HepG2 (cell line): ENCODE results near the gene TDRD10. TPM values are rescaled to one million over a fixed set of nuclear protein-coding genes. Genes with fewer than 3 reads are reported as not detected.

Experiments used
- ATAC-seq: fragments of 200-7000 bp; cut with Tn5 transposase; 3 replicates; pipeline ENCODE4 v1.9.1; 2020; ENCODE audit warnings: mild to moderate bottlenecking, moderate library complexity
- BruUV-seq: library from RNA; stranded (reverse); fragments of 400-500 nt; replicated peaks from 2 replicates; lab custom pipeline; 2021; lab: Mats Ljungman, UMichigan
- CTCF ChIA-PET: fragments of 300-600 bp; formaldehyde crosslinking; extraction: SDS; loops from one replicate; lab custom pipeline; 2021; ENCODE audit warnings: low total read pairs, inconsistent platforms, low intra/inter-chr PET ratio; lab: Yijun Ruan, JAX
- POLR2A ChIA-PET: fragments of 350-600 bp; sonication (Branson Sonifier 250); formaldehyde crosslinking; loops from one replicate; lab custom pipeline; 2020; ENCODE audit warnings: antibody characterized with exemption, inconsistent platforms; lab: Yijun Ruan, JAX
- DNase-seq: peaks from one replicate; pipeline ENCODE4 v3.0.0-alpha.2; 2015; ENCODE audit warnings: low spot score
- FAIRE-seq: peaks from 3 replicates; lab custom pipeline; 2011; peaks lifted over from hg19 to GRCh38; lab: Jason Lieb, UNC
- H2AFZ ChIP-seq: one replicate; pipeline ENCODE4 v1.6.1; 2011; ENCODE audit warnings: low read length, inconsistent platforms
- H3K27ac ChIP-seq: fragments of 300-600 bp; 3 replicates; pipeline ENCODE4 v1.8.0; 2011; ENCODE audit warnings: mixed run types, mild to moderate bottlenecking, mixed read lengths, low read length, inconsistent platforms; ENCODE audit not compliant: insufficient read depth; ENCODE audit errors: extremely low read length
- H3K27me3 ChIP-seq, 2 experiments: fragments of 200-600 bp in 1 of 2; 2 replicates in 1 of 2; 3 replicates in 1 of 2; pipeline versions ENCODE4 v1.6.0 to v1.8.0; 2011; ENCODE audit warnings: low read length in 2 of 2, mild to moderate bottlenecking in 2 of 2, moderate library complexity in 2 of 2, inconsistent platforms in 1 of 2; ENCODE audit not compliant: insufficient read depth in 2 of 2, control insufficient read depth in 1 of 2
- H3K36me3 ChIP-seq, 2 experiments: fragments of 200-600 bp in 1 of 2; replicated peaks in 1 of 2; 2 replicates in 1 of 2; 3 replicates in 1 of 2; pipeline versions ENCODE4 v1.5.1 to v1.8.0; 2011; ENCODE audit warnings: low read length in 2 of 2, inconsistent platforms in 1 of 2; ENCODE audit not compliant: insufficient read depth in 2 of 2, control insufficient read depth in 1 of 2
- H3K4me1 ChIP-seq: 2 replicates; pipeline ENCODE4 v1.5.1; 2012; ENCODE audit warnings: low read length, inconsistent platforms; ENCODE audit not compliant: insufficient read depth
- H3K4me2 ChIP-seq: 2 replicates; pipeline ENCODE4 v1.6.0; 2011; ENCODE audit warnings: low read depth, low read length, inconsistent platforms
- H3K4me3 ChIP-seq, 3 experiments: fragments of 200-600 bp in 1 of 3; sonication (generic), shearing (Covaris generic) in 1 of 3; replicated peaks in 1 of 3; 2 replicates each; pipeline ENCODE4 v1.5.1; 2011 to 2016; ENCODE audit warnings: low read length in 3 of 3, inconsistent platforms in 2 of 3, low read depth in 2 of 3, mild to moderate bottlenecking in 2 of 3, control low read depth in 1 of 3, mixed read lengths in 1 of 3; ENCODE audit not compliant: insufficient read depth in 1 of 3
- H3K79me2 ChIP-seq: one replicate; pipeline ENCODE4 v1.6.1; 2011; ENCODE audit warnings: low read length, inconsistent platforms; ENCODE audit not compliant: insufficient read depth
- H3K9ac ChIP-seq: 2 replicates; pipeline ENCODE4 v1.6.0; 2011; ENCODE audit warnings: mild to moderate bottlenecking, low read depth, low read length, inconsistent platforms; ENCODE audit not compliant: insufficient read depth
- H3K9me3 ChIP-seq: 2 replicates; pipeline ENCODE4 v1.5.1; 2012; ENCODE audit warnings: mild to moderate bottlenecking, low read length
- H4K20me1 ChIP-seq: 2 replicates; pipeline ENCODE4 v1.6.0; 2011; ENCODE audit warnings: inconsistent platforms, mild to moderate bottlenecking, low read length, moderate library complexity; ENCODE audit not compliant: insufficient read depth
- AHDC1 ChIP-seq: sonication (generic); formaldehyde crosslinking; IDR thresholded peaks from 2 replicates; pipeline ENCODE4 v1.5.1; 2020; ENCODE audit warnings: mild to moderate bottlenecking, missing genetic modification reagents, borderline replicate concordance
- ELF3 ChIP-seq: IDR thresholded peaks from 2 replicates; pipeline ENCODE4 v1.6.1; 2016; ENCODE audit warnings: missing genetic modification reagents, missing compliant biosample characterization
- ESRRA ChIP-seq: sonication (generic); formaldehyde crosslinking; IDR thresholded peaks from 2 replicates; pipeline ENCODE4 v1.5.1; 2020; ENCODE audit warnings: mild to moderate bottlenecking, low read depth, missing genetic modification reagents
- ETV5 ChIP-seq: IDR thresholded peaks from 2 replicates; pipeline ENCODE4 v1.6.1; 2018; ENCODE audit warnings: missing biosample characterization, missing genetic modification reagents, inconsistent platforms, borderline replicate concordance
- FOXA3 ChIP-seq: IDR thresholded peaks from 2 replicates; pipeline ENCODE4 v1.6.1; 2016; ENCODE audit warnings: missing genetic modification reagents, missing compliant biosample characterization
- HNF4A ChIP-seq: sonication (generic); formaldehyde crosslinking; IDR thresholded peaks from 2 replicates; pipeline ENCODE4 v1.4.0; 2020; ENCODE audit warnings: missing genetic modification reagents
- HNF4G ChIP-seq, 2 experiments: sonication (generic) in 1 of 2; formaldehyde crosslinking in 1 of 2; IDR thresholded peaks; 2 replicates each; pipeline versions ENCODE4 v1.4.0 to v1.6.1; 2011 to 2020; ENCODE audit warnings: borderline replicate concordance in 2 of 2, low read depth in 2 of 2, mild to moderate bottlenecking in 2 of 2, low read length in 1 of 2, missing genetic modification reagents in 1 of 2, moderate library complexity in 1 of 2
- PAXIP1 ChIP-seq: sonication (generic); formaldehyde crosslinking; conservative IDR thresholded peaks from 2 replicates; pipeline ENCODE4 v1.4.0; 2020; ENCODE audit warnings: mild to moderate bottlenecking, missing genetic modification reagents, moderate library complexity
- RXRB ChIP-seq: IDR thresholded peaks from 2 replicates; pipeline ENCODE4 v1.6.1; 2016; ENCODE audit warnings: borderline replicate concordance, missing genetic modification reagents, missing compliant biosample characterization
- SOX6 ChIP-seq, 2 experiments: fragments of 450-650 bp in 1 of 2; sonication (generic) in 1 of 2; formaldehyde crosslinking in 1 of 2; IDR thresholded peaks; 2 replicates each; pipeline versions ENCODE4 v1.4.0 to v1.6.1; 2017 to 2020; ENCODE audit warnings: antibody characterized with exemption in 1 of 2, mild to moderate bottlenecking in 1 of 2, missing genetic modification reagents in 1 of 2
- TFAP4 ChIP-seq: sonication (generic); IDR thresholded peaks from 2 replicates; pipeline ENCODE4 v1.6.1; 2016; ENCODE audit warnings: low read depth, borderline replicate concordance
- WGBS: methylation state at CpG from one replicate; pipeline ENCODE4 v1.1.6; 2017; ENCODE audit warnings: low lambda C conversion rate; 5-methylcytosine and 5-hydroxymethylcytosine counted together
- in situ Hi-C: cut with HindIII; loops from 2 replicates; pipeline ENCODE4 v1.10.0; 2017; ENCODE audit warnings: low pct_unique_long_range_greater_than_20kb; ENCODE audit not compliant: extremely low pct_ligation_motif_present
- intact Hi-C: fragments of 100-400 bp; cut with micrococcal nuclease; formaldehyde crosslinking; loops from one replicate; pipeline ENCODE4 v1.10.0; 2022; ENCODE audit not compliant: unreplicated experiment
- polyA plus RNA-seq, 8 experiments: library from polyadenylated mRNA; depleted of rRNA in 3 of 8; stranded (reverse) in 7 of 8; unstranded in 1 of 8; fragments of >200 nt; fragmentation: Illumina TruSeq in 4 of 8; extraction: Trizol in 4 of 8; gene quantifications; 2 replicates each; pipeline versions ENCODE4 v1.2.1 to v1.2.3, GENCODE V29; 2011 to 2016; ENCODE audit warnings: low read depth in 4 of 8, missing spikeins in 1 of 8, mixed read lengths in 1 of 8; ENCODE audit not compliant: insufficient read depth in 1 of 8
- total RNA-seq, 5 experiments: library from RNA; depleted of rRNA; stranded (reverse); fragments of >200 nt; fragmentation: Illumina TruSeq; extraction: Trizol; gene quantifications; 2 replicates each; pipeline ENCODE4 v1.2.3, GENCODE V29; 2016; ENCODE audit warnings: low read depth in 1 of 5

Gene TDRD10
- total and polyA plus RNA-seq, 2 of the 13 experiments (the other 11 are each of a cell fraction or from before 2014, with no cell fraction given), result not detected

- no peak overlapping the region for H3K9ac ChIP-seq
- peaks cover 2 to 40% of the 10 kb centered on the region in 2 experiments; a peak in 4 of 5 replicates for H3K27me3 ChIP-seq
- no peaks in the 10 kb centered on the region for H3K9me3 ChIP-seq
- intact Hi-C loops (no loop called here), in situ Hi-C loops (no loop called here)
- H3K36me3 ChIP-seq, result no peaks in the 10 kb centered on the region
- H3K4me1 ChIP-seq, result peaks cover 12% of the 10 kb centered on the region
- H3K79me2 ChIP-seq, result no peaks in the 10 kb centered on the region
- WGBS, result 13% methylated on average over 5 of the region's 5 CpGs
- BruUV-seq, result no TSS peak
- no peaks in the 10 kb centered on the region for H4K20me1 ChIP-seq
- no peak overlapping the region for H3K4me3 ChIP-seq
- no peak for FAIRE-seq
- H3K27ac ChIP-seq, result no peak overlapping the region
- ATAC-seq, result peak; percentile 67
- ChIA-PET CTCF (no interaction called here), POLR2A (no interaction called here)
- no peak for DNase-seq
- H3K4me2 ChIP-seq, result peak overlapping the region; percentile 29
- H2AFZ ChIP-seq, result no peak overlapping the region
- TF ChIP-seq HNF4A (CRISPR knock-in tag) (peak; percentile 79), TFAP4 (no peak), HNF4G (IDR thresholded peaks at IDR 0.05; ENCODE audit: borderline replicate concordance, low read depth, low read length) (0 out of 2 replicates have a peak, but pooled peaks have one; percentile 19), HNF4G (CRISPR knock-in tag; IDR thresholded peaks at IDR 0.05; ENCODE audit: borderline replicate concordance, low read depth) (no peak; the same call in 1 of the 2 replicates), ETV5 (peak; percentile 64; the same call in 1 of the 2 replicates), ESRRA (CRISPR knock-in tag) (peak; percentile 80; the same call in 1 of the 2 replicates), RXRB (CRISPR knock-in tag) (peak; percentile 34; the same call in 1 of the 2 replicates), ELF3 (CRISPR knock-in tag) (peak; percentile 78), SOX6 (IDR thresholded peaks at IDR 0.05) (no peak), SOX6 (CRISPR knock-in tag; IDR thresholded peaks at IDR 0.05) (0 out of 2 replicates have a peak, but pooled peaks have one; percentile 21), FOXA3 (CRISPR knock-in tag) (0 out of 2 replicates have a peak, but pooled peaks have one; percentile 10), AHDC1 (peak; percentile 72; the same call in 1 of the 2 replicates), PAXIP1 (peak; percentile 31; the same call in 1 of the 2 replicates)
These were observed 4.8 kb upstream of the TDRD10 start for GRCh38 chr1:154497026-154497806.
